IMR-90 (cell line): Measurements from ENCODE around the gene LTO1. TPM values are rescaled to one million over a fixed set of nuclear protein-coding genes. Genes with fewer than 3 reads are reported as not detected.

Source experiments
- ATAC-seq: fragments of 200-7000 bp; cut with Tn5 transposase; 2 replicates; pipeline ENCODE4 v1.9.1; 2020; ENCODE audit warnings: low read depth, mild to moderate bottlenecking, moderate library complexity
- BruUV-seq: library from RNA; stranded (reverse); fragments of 400-500 nt; replicated peaks from 2 replicates; lab custom pipeline; 2021; lab: Mats Ljungman, UMichigan
- CTCF ChIA-PET: fragments of 300-600 bp; formaldehyde crosslinking; extraction: SDS; loops from one replicate; lab custom pipeline; 2021; ENCODE audit warnings: antibody characterized with exemption; lab: Yijun Ruan, JAX
- POLR2A ChIA-PET: fragments of 300-600 bp; sonication (Branson Sonifier 250); formaldehyde crosslinking; loops from one replicate; lab custom pipeline; 2022; ENCODE audit warnings: antibody characterized with exemption; ENCODE audit not compliant: unreplicated experiment; lab: Charles Lee
- DNase-seq: peaks from one replicate; pipeline ENCODE4 v3.0.0; 2013
- H2AFZ ChIP-seq: replicated peaks from 2 replicates; pipeline ENCODE3; 2013; ENCODE audit warnings: low read length, mild to moderate bottlenecking; ENCODE audit not compliant: poor library complexity
- H2AK5ac ChIP-seq: 2 replicates; pipeline ENCODE4 v1.6.1; 2013; ENCODE audit warnings: low read depth, low read length, inconsistent platforms
- H2AK9ac ChIP-seq: replicated peaks from 2 replicates; pipeline ENCODE3; 2013; ENCODE audit warnings: mild to moderate bottlenecking, low read depth, low read length, moderate library complexity; ENCODE audit not compliant: poor library complexity
- H2BK120ac ChIP-seq: 2 replicates; pipeline ENCODE4 v1.6.1; 2013; ENCODE audit warnings: low read depth, low read length, inconsistent platforms
- H2BK15ac ChIP-seq: 3 replicates; pipeline ENCODE4 v1.6.1; 2013; ENCODE audit warnings: low read depth, low read length, inconsistent platforms
- H2BK20ac ChIP-seq: 2 replicates; pipeline ENCODE4 v1.6.1; 2013; ENCODE audit warnings: low read depth, mild to moderate bottlenecking, inconsistent platforms, low read length, moderate library complexity
- H2BK5ac ChIP-seq: 2 replicates; pipeline ENCODE4 v1.6.1; 2013; ENCODE audit warnings: mild to moderate bottlenecking, low read depth, low read length, inconsistent platforms; ENCODE audit not compliant: poor library complexity, severe bottlenecking
- H3K14ac ChIP-seq: replicated peaks from 2 replicates; pipeline ENCODE4 v1.6.1; 2013; ENCODE audit warnings: low read depth, low read length, inconsistent platforms
- H3K18ac ChIP-seq: 2 replicates; pipeline ENCODE4 v1.6.1; 2013; ENCODE audit warnings: low read depth, low read length, control low read depth
- H3K23ac ChIP-seq: 2 replicates; pipeline ENCODE4 v1.6.1; 2013; ENCODE audit warnings: low read depth, low read length, inconsistent platforms
- H3K27ac ChIP-seq: 2 replicates; pipeline ENCODE4 v1.5.1; 2013; ENCODE audit warnings: mild to moderate bottlenecking, control low read depth, low read length; ENCODE audit not compliant: insufficient read depth
- H3K27me3 ChIP-seq: 2 replicates; pipeline ENCODE4 v1.6.1; 2013; ENCODE audit warnings: low read length; ENCODE audit not compliant: control insufficient read depth, insufficient read depth
- H3K36me3 ChIP-seq: 2 replicates; pipeline ENCODE4 v1.6.1; 2013; ENCODE audit warnings: low read length, mixed read lengths; ENCODE audit not compliant: control insufficient read depth, insufficient read depth
- H3K4ac ChIP-seq: 2 replicates; pipeline ENCODE4 v1.6.1; 2013; ENCODE audit warnings: low read depth, low read length, inconsistent platforms
- H3K4me1 ChIP-seq: 2 replicates; pipeline ENCODE4 v1.6.1; 2013; ENCODE audit warnings: low read length, mixed read lengths; ENCODE audit not compliant: control insufficient read depth, insufficient read depth
- H3K4me2 ChIP-seq: 2 replicates; pipeline ENCODE4 v1.6.1; 2013; ENCODE audit warnings: low read depth, mild to moderate bottlenecking, control low read depth, low read length, moderate library complexity
- H3K4me3 ChIP-seq: 2 replicates; pipeline ENCODE4 v1.5.1; 2013; ENCODE audit warnings: low read depth, mild to moderate bottlenecking, control low read depth, low read length, moderate library complexity; ENCODE audit not compliant: insufficient read depth
- H3K56ac ChIP-seq: 2 replicates; pipeline ENCODE4 v1.6.1; 2013; ENCODE audit warnings: low read length, inconsistent platforms; ENCODE audit not compliant: insufficient read depth; ENCODE audit errors: extremely low read depth
- H3K79me1 ChIP-seq, 2 experiments: 2 replicates each; pipeline ENCODE4 v1.6.1; 2013; ENCODE audit warnings: low read length in 2 of 2, inconsistent platforms in 1 of 2, low read depth in 1 of 2
- H3K9ac ChIP-seq: 2 replicates; pipeline ENCODE4 v1.6.1; 2013; ENCODE audit warnings: low read depth, low read length, control low read depth
- H3K9me1 ChIP-seq: 2 replicates; pipeline ENCODE4 v1.6.1; 2013; ENCODE audit warnings: low read length, inconsistent platforms; ENCODE audit not compliant: insufficient read depth
- H3K9me3 ChIP-seq: 2 replicates; pipeline ENCODE4 v1.6.1; 2013; ENCODE audit warnings: low read length; ENCODE audit not compliant: control insufficient read depth, insufficient read depth
- H4K20me1 ChIP-seq: 2 replicates; pipeline ENCODE4 v1.6.1; 2013; ENCODE audit warnings: low read length, inconsistent platforms; ENCODE audit not compliant: insufficient read depth
- H4K5ac ChIP-seq: 2 replicates; pipeline ENCODE4 v1.6.1; 2013; ENCODE audit warnings: mild to moderate bottlenecking, low read depth, low read length, control low read depth
- H4K8ac ChIP-seq, 2 experiments: 2 replicates each; pipeline ENCODE4 v1.6.1; 2013; ENCODE audit warnings: low read depth in 2 of 2, low read length in 2 of 2, control low read depth in 1 of 2, inconsistent platforms in 1 of 2
- H4K91ac ChIP-seq: 2 replicates; pipeline ENCODE4 v1.6.1; 2013; ENCODE audit warnings: low read depth, low read length, inconsistent platforms; ENCODE audit not compliant: insufficient read depth
- CEBPB ChIP-seq: IDR thresholded peaks from 2 replicates; pipeline ENCODE4 v1.6.1; 2012; ENCODE audit warnings: low read depth, low read length, improper control_type of control experiment
- CTCF ChIP-seq: conservative IDR thresholded peaks from 2 replicates; pipeline ENCODE4 v1.5.1; 2012; ENCODE audit warnings: mild to moderate bottlenecking, low read depth, low read length, improper control_type of control experiment
- ELK1 ChIP-seq: fragments of 150-350 bp; IDR thresholded peaks from 2 replicates; pipeline ENCODE4 v1.6.1; 2016; ENCODE audit warnings: low read depth, mild to moderate bottlenecking, low read length, moderate library complexity, borderline replicate concordance
- MAFK ChIP-seq: IDR thresholded peaks from 2 replicates; pipeline ENCODE4 v1.6.1; 2012; ENCODE audit warnings: low read depth, low read length, improper control_type of control experiment
- MAZ ChIP-seq: IDR thresholded peaks from 2 replicates; pipeline ENCODE4 v1.6.1; 2012; ENCODE audit warnings: low read depth, mild to moderate bottlenecking, low read length, improper control_type of control experiment, moderate library complexity, borderline replicate concordance
- MXI1 ChIP-seq: IDR thresholded peaks from 2 replicates; pipeline ENCODE4 v1.6.1; 2012; ENCODE audit warnings: low read depth, mild to moderate bottlenecking, low read length, moderate library complexity, borderline replicate concordance
- NFE2L2 ChIP-seq: fragments of 150-350 bp; IDR thresholded peaks from 2 replicates; pipeline ENCODE4 v1.6.1; 2016; ENCODE audit warnings: low read depth, mild to moderate bottlenecking, low read length
- POLR2A ChIP-seq: IDR thresholded peaks from 2 replicates; pipeline ENCODE4 v1.6.1; 2012; ENCODE audit warnings: mild to moderate bottlenecking, low read depth, low read length
- RAD21 ChIP-seq: IDR thresholded peaks from 2 replicates; pipeline ENCODE4 v1.6.1; 2012; ENCODE audit warnings: low read length, improper control_type of control experiment
- RCOR1 ChIP-seq: IDR thresholded peaks from 2 replicates; pipeline ENCODE4 v1.6.1; 2012; ENCODE audit warnings: mild to moderate bottlenecking, low read length, improper control_type of control experiment; ENCODE audit not compliant: insufficient replicate concordance
- RFX5 ChIP-seq: IDR thresholded peaks from 2 replicates; pipeline ENCODE4 v1.8.0; 2012; ENCODE audit warnings: low read depth, mild to moderate bottlenecking, low read length, moderate library complexity
- SMC3 ChIP-seq: fragments of 150-350 bp; IDR thresholded peaks from 2 replicates; pipeline ENCODE4 v1.6.1; 2016; ENCODE audit warnings: low read depth, mild to moderate bottlenecking, antibody characterized with exemption, low read length, moderate library complexity
- WGBS, 2 experiments: methylation state at CpG; one replicate each; pipeline versions ENCODE4 v1.1.5 to v1.1.7; 2013; ENCODE audit warnings: missing lambda C conversion rate in 2 of 2; ENCODE audit not compliant: insufficient read length in 1 of 2; ENCODE audit errors: extremely low coverage in 2 of 2; 5-methylcytosine and 5-hydroxymethylcytosine counted together
- dilution Hi-C: fragments of 300-500 bp; cut with HindIII; formaldehyde crosslinking; loops from one replicate; pipeline ENCODE4 v1.14.3; 2018; ENCODE audit warnings: low sequenced_read_pairs; ENCODE audit not compliant: unreplicated experiment
- in situ Hi-C: fragments of 300-500 bp; cut with MboI; formaldehyde crosslinking; loops from 3 replicates; pipeline ENCODE4 v1.14.3; 2019; ENCODE audit warnings: low sequenced_read_pairs, inconsistent platforms, mixed read lengths
- intact Hi-C: fragments of 100-400 bp; cut with micrococcal nuclease; formaldehyde crosslinking; loops from 2 replicates; pipeline ENCODE4 v1.10.0; 2022
- polyA plus RNA-seq, 3 experiments: library from polyadenylated mRNA; depleted of rRNA; stranded (reverse); fragments of >200 nt; gene quantifications; 2 replicates each; pipeline ENCODE4 v1.2.3, GENCODE V29; 2012; ENCODE audit warnings: low replicate concordance in 1 of 3
- total RNA-seq: library from RNA; depleted of rRNA; stranded (reverse); fragments of >200 nt; gene quantifications from 2 replicates; pipeline ENCODE4 v1.2.3, GENCODE V29; 2012
- TF ChIP-seq, protein P1 (sequence below): fragments of 150-350 bp; IDR thresholded peaks from 2 replicates; pipeline ENCODE4 v1.6.1; 2017; ENCODE audit warnings: mild to moderate bottlenecking, antibody characterized with exemption, low read length, low read depth

The LTO1 gene
- total and polyA plus RNA-seq, 2 of the 4 experiments (the other 2 are of a cell fraction) = 8.2 to 23.5 TPM

GRCh38 chr11:69644962-69645675 is 30.0 kb downstream of the LTO1 start:
- Histone ChIP-seq H3K9me3 (no peaks in the 10 kb centered on the region), H3K79me1 (peaks cover 16 to 67% of the 10 kb centered on the region in 2 experiments), H2BK120ac (no peak overlapping the region), H2AK9ac (peak overlapping the region; percentile 98), H3K27ac (peak overlapping the region; percentile 28; the same call in 1 of the 2 replicates), H2AK5ac (peak overlapping the region; percentile 66; the same call in 1 of the 2 replicates), H2BK15ac (no peak overlapping the region), H3K14ac (peak overlapping the region; percentile 88), H2AFZ (peak overlapping the region; percentile 82), H4K8ac (peak overlapping the region in 1 of 2 experiments; percentile 70; a peak in 1 of 4 replicates), H3K4me2 (peak overlapping the region; percentile 40), H4K5ac (no peak overlapping the region), H2BK20ac (no peak overlapping the region), H3K9ac (peak overlapping the region; percentile 10), H2BK5ac (peak overlapping the region; percentile 83), H3K23ac (peak overlapping the region; percentile 71; the same call in 1 of the 2 replicates), H3K36me3 (peaks cover 65% of the 10 kb centered on the region), H3K27me3 (no peaks in the 10 kb centered on the region), H3K56ac (no peak overlapping the region), H3K4me1 (peaks cover 21% of the 10 kb centered on the region), H3K4me3 (no peak overlapping the region), H3K18ac (no peak overlapping the region), H3K4ac (peak overlapping the region; percentile 59), H4K20me1 (peaks cover 80% of the 10 kb centered on the region), H3K9me1 (no peaks in the 10 kb centered on the region; the same call in 1 of the 2 replicates), H4K91ac (no peak overlapping the region)
- in situ Hi-C loops (loop anchor here (5.0 kb wide), 1 partner anchor 343 kb away; no protein-coding TSS in a partner anchor), intact Hi-C loops (loop anchor here (1.0 to 10.0 kb wide), 3 partner anchors 25 to 740 kb away; partner anchors contain the start of genes IGHMBP2 and MRPL21), dilution Hi-C loops (no loop called here)
- BruUV-seq = no TSS peak
- 72% methylated on average over 7 of the region's 20 CpGs; no CpG with 5 or more reads in 1 of the 2 experiments for WGBS, 2 experiments
- ATAC-seq = no peak
- CTCF ChIA-PET = interaction anchor here (1.1 to 1.9 kb wide), 5 partner anchors 11 to 543 kb away, joined by 4 to 7 read pairs (median 5); no protein-coding TSS in a partner anchor
- no peak for DNase-seq
- POLR2A ChIA-PET = interaction anchor here (0.6 to 2.6 kb wide), 2 partner anchors 295 to 347 kb away, joined by 4 to 11 read pairs; no protein-coding TSS in a partner anchor
- TF ChIP-seq SMC3 (no peak), MAFK (no peak), POLR2A (no peak; the same call in 1 of the 2 replicates), ELK1 (no peak), CTCF (no peak), RAD21 (no peak), CEBPB (no peak), MAZ (no peak), RFX5 (no peak), RCOR1 (no peak), MXI1 (no peak), NFE2L2 (no peak)
- TF ChIP-seq, protein P1, sequence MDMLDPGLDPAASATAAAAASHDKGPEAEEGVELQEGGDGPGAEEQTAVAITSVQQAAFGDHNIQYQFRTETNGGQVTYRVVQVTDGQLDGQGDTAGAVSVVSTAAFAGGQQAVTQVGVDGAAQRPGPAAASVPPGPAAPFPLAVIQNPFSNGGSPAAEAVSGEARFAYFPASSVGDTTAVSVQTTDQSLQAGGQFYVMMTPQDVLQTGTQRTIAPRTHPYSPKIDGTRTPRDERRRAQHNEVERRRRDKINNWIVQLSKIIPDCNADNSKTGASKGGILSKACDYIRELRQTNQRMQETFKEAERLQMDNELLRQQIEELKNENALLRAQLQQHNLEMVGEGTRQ = no peak
